ENCODE results near the gene PHTF1.

PHTF1 gene

GRCh38 chr1:113665071-113665470 lies 94.2 kb downstream of the PHTF1 start:
- no peak for DNase-seq (ENCODE audit: low spot score)

GRCh38 chr1:113663165-113663951 lies 95.9 kb downstream of the PHTF1 start:
- DNase-seq (ENCODE audit: low spot score): no peak

- no peak for DNase-seq (ENCODE audit: low spot score)
Measured at GRCh38 chr1:113662101-113662500, 97.2 kb downstream of the PHTF1 start.

GRCh38 chr1:113660088-113660487 lies 99.2 kb downstream of the PHTF1 start:
- DNase-seq (ENCODE audit: low spot score): peak; percentile 28

- peak; percentile 3 for DNase-seq (ENCODE audit: low spot score)
Measured at GRCh38 chr1:113659556-113659955, 99.7 kb downstream of the PHTF1 start.

- no peak for DNase-seq (ENCODE audit: low spot score)
Measured at GRCh38 chr1:113659035-113659434, 100.3 kb downstream of the PHTF1 start.

- no peak for DNase-seq (ENCODE audit: low spot score)
Measured at GRCh38 chr1:113657556-113658063, 101.7 kb downstream of the PHTF1 start.

- no peak for DNase-seq (ENCODE audit: low spot score)
Measured at GRCh38 chr1:113657126-113657525, 102.2 kb downstream of the PHTF1 start.

- peak; percentile 56 for DNase-seq (ENCODE audit: low spot score)
Measured at GRCh38 chr1:113654883-113655282, 104.4 kb downstream of the PHTF1 start.

GRCh38 chr1:113653741-113654140 lies 105.5 kb downstream of the PHTF1 start:
- DNase-seq (ENCODE audit: low spot score): no peak

- DNase-seq (ENCODE audit: low spot score): no peak
Measured at GRCh38 chr1:113652771-113653170, 106.5 kb downstream of the PHTF1 start.

GRCh38 chr1:113648478-113648877 lies 110.8 kb downstream of the PHTF1 start:
- DNase-seq (ENCODE audit: low spot score): no peak

- no peak for DNase-seq (ENCODE audit: low spot score)
Measured at GRCh38 chr1:113647164-113647563, 112.1 kb downstream of the PHTF1 start.
